OCI-LY1 (cell line): ENCODE data around the gene ZFYVE21.

Experiments used
- CTCF ChIP-seq: fragments of 200-600 bp; sonication (generic), shearing (Covaris generic); IDR thresholded peaks from 2 replicates; pipeline ENCODE4 v1.5.1; 2017; ENCODE audit warnings: mild to moderate bottlenecking, antibody characterized with exemption, low read length, moderate library complexity, mixed read lengths
- EZH2 ChIP-seq: fragments of 200-600 bp; sonication (generic), shearing (Covaris generic); IDR thresholded peaks from 2 replicates; pipeline ENCODE4 v1.8.0; 2017; ENCODE audit warnings: borderline replicate concordance, mixed run types, mild to moderate bottlenecking, antibody characterized with exemption, low read length, moderate library complexity, mixed read lengths

DNA sequence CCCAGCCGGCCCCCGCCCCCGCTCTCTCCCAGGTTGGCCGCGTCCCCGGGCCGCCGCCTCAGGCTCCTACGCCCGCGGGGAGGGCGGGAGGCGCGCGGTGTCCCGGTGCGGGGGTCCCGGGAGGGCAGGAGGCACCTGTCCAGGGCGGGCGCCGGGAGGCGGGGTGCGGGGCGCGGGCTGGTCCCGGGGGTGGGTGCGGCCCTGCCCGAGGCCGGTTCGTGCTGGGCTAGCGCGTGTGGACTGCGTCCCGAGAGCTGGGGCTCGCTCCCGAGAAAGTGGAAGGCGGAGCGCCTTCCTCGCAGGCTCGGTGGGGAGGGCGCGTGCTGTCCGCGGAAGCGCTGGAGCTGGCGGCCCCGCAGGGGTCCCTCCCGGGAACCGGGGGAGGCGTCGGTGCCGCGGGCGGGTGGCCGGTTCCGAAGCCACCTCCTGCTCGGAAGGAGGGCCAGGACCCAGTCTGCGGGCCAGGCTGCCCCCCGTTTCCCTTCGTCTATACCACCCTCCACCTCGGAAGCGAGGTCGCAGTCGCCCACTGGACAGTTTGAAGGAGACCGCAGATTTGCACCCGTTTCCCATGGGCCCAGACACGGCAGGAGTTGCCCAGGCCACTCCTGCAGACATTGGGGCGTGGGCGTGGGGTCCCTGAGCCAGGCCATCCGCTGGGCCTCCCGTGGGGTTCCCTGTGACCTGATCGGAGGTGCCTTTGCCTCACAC lies 636 bp downstream of the ZFYVE21 start:
- TF ChIP-seq CTCF (no peak), EZH2 (no peak)
